WTC11 (cell line): ENCODE results near the gene SH3D19. TPM values are rescaled to one million over a fixed set of nuclear protein-coding genes. Genes with fewer than 3 reads are reported as not detected.

Experiments
- ATAC-seq: fragments of 200-7000 bp; cut with Tn5 transposase; 2 replicates; pipeline ENCODE4 v1.10.0; 2021; ENCODE audit warnings: mild to moderate bottlenecking, moderate library complexity
- CTCF ChIA-PET: fragments of 300-600 bp; sonication (Branson Sonifier 250); formaldehyde crosslinking; loops from one replicate; lab custom pipeline; 2021; ENCODE audit warnings: antibody characterized with exemption; lab: Charles Lee
- POLR2A ChIA-PET: fragments of 350-600 bp; sonication (Branson Sonifier 250); formaldehyde crosslinking; loops from one replicate; lab custom pipeline; 2021; ENCODE audit warnings: antibody characterized with exemption; lab: Charles Lee
- DNase-seq: peaks from one replicate; pipeline ENCODE4 v3.0.0; 2021; ENCODE audit warnings: low spot score
- H3K27ac Mint-ChIP-seq: 2 replicates; pipeline ENCODE4 v1.8.0; 2021; ENCODE audit warnings: mixed read lengths
- H3K27me3 Mint-ChIP-seq: 2 replicates; pipeline ENCODE4 v1.8.0; 2021; ENCODE audit warnings: low read depth, mild to moderate bottlenecking, moderate library complexity, mixed read lengths
- H3K36me3 Mint-ChIP-seq: 2 replicates; pipeline ENCODE4 v1.8.0; 2021; ENCODE audit warnings: mixed read lengths
- H3K4me1 Mint-ChIP-seq: 2 replicates; pipeline ENCODE4 v1.8.0; 2022; ENCODE audit warnings: mixed read lengths
- H3K4me3 Mint-ChIP-seq: 2 replicates; pipeline ENCODE4 v1.8.0; 2021; ENCODE audit warnings: mild to moderate bottlenecking, moderate library complexity, mixed read lengths
- H3K9me3 Mint-ChIP-seq: 2 replicates; pipeline ENCODE4 v1.8.0; 2021; ENCODE audit warnings: mixed read lengths
- AFF4 ChIP-seq: sonication (generic); formaldehyde crosslinking; IDR thresholded peaks from 2 replicates; pipeline ENCODE4 v1.8.1; 2023; ENCODE audit warnings: mild to moderate bottlenecking, missing genetic modification reagents, borderline replicate concordance
- ARID4B ChIP-seq: sonication (generic); formaldehyde crosslinking; IDR thresholded peaks from 2 replicates; pipeline ENCODE4 v1.8.0; 2023; ENCODE audit warnings: missing genetic modification reagents, mild to moderate bottlenecking, borderline replicate concordance
- CREM ChIP-seq: sonication (generic); formaldehyde crosslinking; IDR thresholded peaks from 2 replicates; pipeline ENCODE4 v1.8.1; 2022; ENCODE audit warnings: mild to moderate bottlenecking, missing genetic modification reagents, moderate library complexity
- ESRRA ChIP-seq: sonication (generic); formaldehyde crosslinking; IDR thresholded peaks from 2 replicates; pipeline ENCODE4 v1.8.1; 2022; ENCODE audit warnings: mild to moderate bottlenecking, missing genetic modification reagents, borderline replicate concordance
- ETV6 ChIP-seq: sonication (generic); formaldehyde crosslinking; IDR thresholded peaks from 2 replicates; pipeline ENCODE4 v1.8.1; 2022; ENCODE audit warnings: mild to moderate bottlenecking, missing genetic modification reagents
- FOXJ3 ChIP-seq: sonication (generic); formaldehyde crosslinking; IDR thresholded peaks from 2 replicates; pipeline ENCODE4 v1.9.0; 2021; ENCODE audit warnings: missing genetic modification reagents, mild to moderate bottlenecking, borderline replicate concordance
- JUN ChIP-seq: sonication (generic); formaldehyde crosslinking; IDR thresholded peaks from 2 replicates; pipeline ENCODE4 v1.8.0; 2023; ENCODE audit warnings: mild to moderate bottlenecking, missing genetic modification reagents
- MLX ChIP-seq: sonication (generic); formaldehyde crosslinking; IDR thresholded peaks from 2 replicates; pipeline ENCODE4 v1.8.1; 2023; ENCODE audit warnings: mild to moderate bottlenecking, missing genetic modification reagents, moderate library complexity
- NFYB ChIP-seq: sonication (generic); formaldehyde crosslinking; conservative IDR thresholded peaks from 2 replicates; pipeline ENCODE4 v1.8.0; 2022; ENCODE audit warnings: low read depth, missing genetic modification reagents
- SP1 ChIP-seq: sonication (generic); formaldehyde crosslinking; conservative IDR thresholded peaks from 2 replicates; pipeline ENCODE4 v1.8.1; 2022; ENCODE audit warnings: missing genetic modification reagents
- TCF7 ChIP-seq: sonication (generic); formaldehyde crosslinking; IDR thresholded peaks from 2 replicates; pipeline ENCODE4 v1.8.0; 2022; ENCODE audit warnings: mild to moderate bottlenecking, low read depth, missing genetic modification reagents, moderate library complexity
- ZNF138 ChIP-seq: sonication (generic); formaldehyde crosslinking; conservative IDR thresholded peaks from 2 replicates; pipeline ENCODE4 v1.8.1; 2022; ENCODE audit warnings: mild to moderate bottlenecking, moderate library complexity, missing genetic modification reagents
- ZNF263 ChIP-seq: sonication (generic); formaldehyde crosslinking; IDR thresholded peaks from 2 replicates; pipeline ENCODE4 v1.8.1; 2022; ENCODE audit warnings: low read depth, mild to moderate bottlenecking, moderate library complexity, missing genetic modification reagents
- ZNF396 ChIP-seq: fragments of 250-450 bp; sonication (Bioruptor Pico); IDR thresholded peaks from 2 replicates; pipeline ENCODE4 v1.8.0; 2021; ENCODE audit warnings: mild to moderate bottlenecking, moderate library complexity, borderline replicate concordance
- ZNF532 ChIP-seq: fragments of 250-450 bp; sonication (Bioruptor Pico); IDR thresholded peaks from 2 replicates; pipeline ENCODE4 v1.9.0; 2021; ENCODE audit warnings: mild to moderate bottlenecking, borderline replicate concordance
- total RNA-seq: library from RNA; stranded (reverse); gene quantifications from 3 replicates; pipeline ENCODE4 v1.2.3, GENCODE V29; 2021

SH3D19 gene
- total RNA-seq, 1 experiment from 2014 or later = 41.6 TPM

GRCh38 chr4:151257704-151258103 is 67.7 kb downstream of the SH3D19 start:
- TF ChIP-seq ETV6 (CRISPR knock-in tag) (no peak), CREM (no peak), ARID4B (CRISPR knock-in tag) (no peak), ESRRA (CRISPR knock-in tag) (no peak), MLX (CRISPR knock-in tag) (no peak), JUN (CRISPR knock-in tag) (no peak), AFF4 (CRISPR knock-in tag) (no peak), ZNF532 (CRISPR knock-in tag) (no peak), NFYB (CRISPR knock-in tag) (no peak), ZNF138 (CRISPR knock-in tag) (no peak), ZNF263 (CRISPR knock-in tag) (no peak), FOXJ3 (no peak), TCF7 (CRISPR knock-in tag) (no peak), SP1 (CRISPR knock-in tag) (no peak), ZNF396 (CRISPR knock-in tag) (no peak)
- ATAC-seq (no peak), DNase-seq (no peak)
- Mint-ChIP-seq H3K4me3 (no peak overlapping the region), H3K36me3 (peaks cover 10% of the 10 kb centered on the region), H3K9me3 (peaks cover 4% of the 10 kb centered on the region; the same call in 1 of the 2 replicates), H3K27me3 (no peaks in the 10 kb centered on the region), H3K4me1 (no peaks in the 10 kb centered on the region), H3K27ac (peak overlapping the region; percentile 1; the same call in 1 of the 2 replicates)
- ChIA-PET POLR2A (no interaction called here), CTCF (no interaction called here)
